ENCODE measurements around the gene POFUT1. TPM values are rescaled to one million over a fixed set of nuclear protein-coding genes. Genes with fewer than 3 reads are reported as not detected.
"Not testable (repeated sequence)": the region's sequence is repeated elsewhere in the genome, so short reads cannot be mapped to it uniquely, and the experiment has no call there.

The POFUT1 gene
- total and polyA plus RNA-seq, 2 donors (not counting 3 experiments of a cell fraction or from before 2014, with no cell fraction given) = 29.0 to 51.4 TPM

DNA sequence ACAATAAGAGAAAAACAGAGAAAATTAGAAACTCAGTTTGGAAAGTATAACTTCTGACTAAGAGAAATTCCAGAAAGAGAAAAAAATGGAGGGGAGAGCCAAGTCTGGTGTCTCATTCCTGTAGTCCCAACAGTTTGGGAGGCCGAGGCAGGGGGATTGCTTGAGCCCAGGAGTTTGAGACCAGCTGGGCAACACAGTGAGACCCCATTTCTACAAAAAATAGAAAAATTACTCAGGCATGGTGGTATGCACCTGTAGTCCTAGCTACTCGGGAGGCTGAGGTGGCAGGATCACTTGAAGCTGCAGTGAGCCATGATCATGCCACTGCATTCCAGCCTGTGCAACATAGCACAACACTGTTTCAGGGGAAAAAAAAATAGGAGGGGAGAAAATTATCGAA, 66.7 kb downstream of the POFUT1 start:
- DNase-seq (ENCODE audit: low read depth, low spot score) (no peak), FAIRE-seq (no peak)
- TF ChIP-seq GATA2 (IDR thresholded peaks at IDR 0.05; ENCODE audit: insufficient read depth, insufficient read length, low read depth, low read length) = no peak
- no peak for TF ChIP-seq POLR2A (IDR thresholded peaks at IDR 0.05; ENCODE audit: low read depth, low read length)
- TF ChIP-seq, protein P1, sequence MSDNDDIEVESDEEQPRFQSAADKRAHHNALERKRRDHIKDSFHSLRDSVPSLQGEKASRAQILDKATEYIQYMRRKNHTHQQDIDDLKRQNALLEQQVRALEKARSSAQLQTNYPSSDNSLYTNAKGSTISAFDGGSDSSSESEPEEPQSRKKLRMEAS (IDR thresholded peaks at IDR 0.05; ENCODE audit: insufficient read depth, insufficient read length) = no peak
- TF ChIP-seq JUN (IDR thresholded peaks at IDR 0.05; ENCODE audit: borderline replicate concordance, insufficient read depth, insufficient read length, low read depth) = no peak
- no peak for TF ChIP-seq MYC (IDR thresholded peaks at IDR 0.05; ENCODE audit: low read depth, low read length)
- TF ChIP-seq POLR2AphosphoS5 (IDR thresholded peaks at IDR 0.05; ENCODE audit: insufficient read depth, low read depth, low read length) = no peak
- TF ChIP-seq FOS (IDR thresholded peaks at IDR 0.05; ENCODE audit: borderline replicate concordance, insufficient read depth, low read length) = no peak
- TF ChIP-seq, protein P2, sequence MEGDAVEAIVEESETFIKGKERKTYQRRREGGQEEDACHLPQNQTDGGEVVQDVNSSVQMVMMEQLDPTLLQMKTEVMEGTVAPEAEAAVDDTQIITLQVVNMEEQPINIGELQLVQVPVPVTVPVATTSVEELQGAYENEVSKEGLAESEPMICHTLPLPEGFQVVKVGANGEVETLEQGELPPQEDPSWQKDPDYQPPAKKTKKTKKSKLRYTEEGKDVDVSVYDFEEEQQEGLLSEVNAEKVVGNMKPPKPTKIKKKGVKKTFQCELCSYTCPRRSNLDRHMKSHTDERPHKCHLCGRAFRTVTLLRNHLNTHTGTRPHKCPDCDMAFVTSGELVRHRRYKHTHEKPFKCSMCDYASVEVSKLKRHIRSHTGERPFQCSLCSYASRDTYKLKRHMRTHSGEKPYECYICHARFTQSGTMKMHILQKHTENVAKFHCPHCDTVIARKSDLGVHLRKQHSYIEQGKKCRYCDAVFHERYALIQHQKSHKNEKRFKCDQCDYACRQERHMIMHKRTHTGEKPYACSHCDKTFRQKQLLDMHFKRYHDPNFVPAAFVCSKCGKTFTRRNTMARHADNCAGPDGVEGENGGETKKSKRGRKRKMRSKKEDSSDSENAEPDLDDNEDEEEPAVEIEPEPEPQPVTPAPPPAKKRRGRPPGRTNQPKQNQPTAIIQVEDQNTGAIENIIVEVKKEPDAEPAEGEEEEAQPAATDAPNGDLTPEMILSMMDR (IDR thresholded peaks at IDR 0.05; ENCODE audit: extremely low read depth in 1 of 2, insufficient read depth in 1 of 2, low read depth in 1 of 2, low read length in 2 of 2) = no peak
- no peak for TF ChIP-seq EZH2 (IDR thresholded peaks at IDR 0.05; ENCODE audit: borderline replicate concordance, low read depth, low read length, severe bottlenecking)
- dilution Hi-C loops (cut with MboI; ENCODE audit: extremely low pct_ligation_motif_present, low sequenced_read_pairs) (no loop called here), intact Hi-C loops (cut with micrococcal nuclease) (no loop called here)
- no peaks in the 10 kb centered on the region for H3K36me3 ChIP-seq (ENCODE audit: control insufficient read depth in 2 of 2, extremely low read depth in 1 of 2, insufficient read depth in 2 of 2, low read length in 2 of 2)
- H3K9me1 ChIP-seq (replicated peaks; ENCODE audit: control insufficient read depth, extremely low read depth, insufficient read depth, low read length) = no peaks in the 10 kb centered on the region
- H2AFZ ChIP-seq (ENCODE audit: low read depth, low read length) = no peak overlapping the region
- peaks cover 6 to 7% of the 10 kb centered on the region in 2 experiments for H3K27me3 ChIP-seq (ENCODE audit: control insufficient read depth in 2 of 2, insufficient read depth in 2 of 2, low read length in 2 of 2)
- peaks cover 10% of the 10 kb centered on the region for H3K79me2 ChIP-seq (ENCODE audit: control insufficient read depth, insufficient read depth, low read length)
- H3K4me3 ChIP-seq (replicated peaks in 1 of 3; ENCODE audit: insufficient read depth in 1 of 3, low read depth in 1 of 3, low read length in 3 of 3) = no peak overlapping the region
- POLR2A ChIA-PET = no interaction called here
- no peak overlapping the region for H3K27ac ChIP-seq (ENCODE audit: insufficient read depth, low read depth, low read length)
- BruUV-seq (replicated peaks) = no TSS peak
- H3K4me2 ChIP-seq (ENCODE audit: insufficient read depth, low read length) = no peak overlapping the region
- CTCF ChIA-PET = no interaction called here
- peaks cover 13% of the 10 kb centered on the region for H3K4me1 ChIP-seq (ENCODE audit: control insufficient read depth, extremely low read depth, insufficient read depth, low read length)
- no peaks in the 10 kb centered on the region for H4K20me1 ChIP-seq (replicated peaks; ENCODE audit: control insufficient read depth, extremely low read depth, insufficient read depth, low read length)
- H3K9ac ChIP-seq (replicated peaks; ENCODE audit: extremely low read depth, insufficient read depth, low read length) = no peak overlapping the region
- no peaks in the 10 kb centered on the region for H3K9me3 ChIP-seq (replicated peaks; ENCODE audit: control insufficient read depth, insufficient read depth, low read length)

GRCh38 chr20:32275163-32275562, 67.5 kb downstream of the POFUT1 start:
- H3K4me3 ChIP-seq (replicated peaks in 1 of 3; ENCODE audit: insufficient read depth in 1 of 3, low read depth in 1 of 3, low read length in 3 of 3); FAIRE-seq; DNase-seq (ENCODE audit: low read depth, low spot score); H3K27me3 ChIP-seq (ENCODE audit: control insufficient read depth in 2 of 2, insufficient read depth in 2 of 2, low read length in 2 of 2); H3K9ac ChIP-seq (replicated peaks; ENCODE audit: extremely low read depth, insufficient read depth, low read length); H4K20me1 ChIP-seq (replicated peaks; ENCODE audit: control insufficient read depth, extremely low read depth, insufficient read depth, low read length); H3K36me3 ChIP-seq (ENCODE audit: control insufficient read depth in 2 of 2, extremely low read depth in 1 of 2, insufficient read depth in 2 of 2, low read length in 2 of 2); H2AFZ ChIP-seq (ENCODE audit: low read depth, low read length); H3K4me2 ChIP-seq (ENCODE audit: insufficient read depth, low read length); H3K9me1 ChIP-seq (replicated peaks; ENCODE audit: control insufficient read depth, extremely low read depth, insufficient read depth, low read length); dilution Hi-C loops (cut with MboI; ENCODE audit: extremely low pct_ligation_motif_present, low sequenced_read_pairs); H3K9me3 ChIP-seq (replicated peaks; ENCODE audit: control insufficient read depth, insufficient read depth, low read length); POLR2A ChIA-PET; BruUV-seq (replicated peaks); H3K27ac ChIP-seq (ENCODE audit: insufficient read depth, low read depth, low read length): not testable (repeated sequence)
- CTCF ChIA-PET = interaction anchor here (1.0 kb wide), 1 partner anchor 10 kb away, joined by 3 read pairs; no protein-coding TSS in a partner anchor
- Histone ChIP-seq H3K79me2 (ENCODE audit: control insufficient read depth, insufficient read depth, low read length) (peaks cover 15% of the 10 kb centered on the region), H3K4me1 (ENCODE audit: control insufficient read depth, extremely low read depth, insufficient read depth, low read length) (peaks cover 13% of the 10 kb centered on the region)
- intact Hi-C loops (cut with micrococcal nuclease) = loop anchor here (5.0 kb wide), 1 partner anchor 57 kb away; no protein-coding TSS in a partner anchor
